NCI-H446 (cell line): ENCODE measurements around the gene RAI1.
A peak's percentile ranks its signal among the peaks of the same experiment; 100 is the strongest.

Experiments
- DNase-seq, 2 experiments: peaks; one replicate each; lab custom pipeline; 2025; lab: John Stamatoyannopoulos, UW

The RAI1 gene

DNA sequence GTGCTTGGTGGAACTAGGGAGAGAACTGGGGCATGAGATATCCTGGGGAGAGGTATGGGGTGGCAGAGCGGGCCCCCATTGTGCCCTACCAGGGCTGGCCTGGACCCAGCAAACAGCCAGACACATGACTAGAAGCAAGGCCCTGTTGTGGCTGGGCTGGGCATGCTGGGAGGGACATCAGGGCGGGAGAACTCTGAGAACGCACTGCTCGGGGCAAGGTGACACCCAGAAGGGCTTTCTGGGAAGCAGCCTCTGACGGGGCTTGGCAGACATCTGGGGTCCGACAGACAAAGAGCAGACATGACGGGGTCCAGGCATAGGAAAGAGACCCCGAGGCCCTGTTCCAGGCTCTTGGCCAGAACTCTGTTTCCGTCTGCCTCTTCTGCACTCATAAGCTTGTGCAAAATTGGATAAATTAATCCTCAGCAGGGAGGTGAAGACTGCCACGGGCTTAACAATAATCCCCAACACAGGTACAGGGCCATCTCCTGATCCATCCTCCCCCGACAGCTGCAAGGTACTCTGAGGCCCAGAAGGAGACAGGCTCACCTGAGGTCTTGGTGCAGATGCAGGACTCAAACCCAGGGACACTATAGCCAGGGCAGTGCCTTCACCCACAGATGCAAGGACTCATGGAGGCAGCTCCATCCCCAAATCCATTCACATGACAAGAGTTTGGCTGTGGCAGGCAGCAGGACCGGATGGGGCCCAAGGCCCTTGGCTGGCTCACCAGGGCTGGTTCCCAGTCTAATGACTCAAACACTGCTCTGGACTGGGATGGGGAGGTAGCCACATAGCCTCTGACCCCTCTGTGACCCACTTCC, 150.2 kb downstream of the RAI1 start:
- no peak for DNase-seq

GRCh38 chr17:17832032-17832363, 150.7 kb downstream of the RAI1 start:
- DNase-seq, result no peak

GRCh38 chr17:17833658-17834357, 152.6 kb downstream of the RAI1 start:
- DNase-seq, result no peak

DNA sequence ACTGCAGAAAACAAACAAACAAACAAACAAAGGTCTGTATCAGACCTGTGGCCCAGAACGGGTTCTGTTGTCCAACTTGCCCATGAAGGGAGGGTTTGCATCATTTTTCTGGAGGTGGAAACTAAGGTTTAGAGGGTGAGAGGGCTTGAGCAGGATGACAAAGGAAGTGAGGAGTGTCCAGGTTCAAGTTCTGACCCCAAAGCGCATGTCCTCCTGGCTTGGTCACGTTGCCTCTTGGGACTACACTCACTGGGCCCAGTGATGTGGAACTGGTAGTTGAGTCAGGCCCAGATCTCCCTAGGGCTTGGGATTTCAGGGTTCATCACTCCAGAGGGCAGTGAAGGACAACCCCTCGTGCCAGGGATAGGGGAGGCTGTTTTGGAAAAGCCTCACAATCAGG, 153.7 kb downstream of the RAI1 start:
- no peak for DNase-seq

DNA sequence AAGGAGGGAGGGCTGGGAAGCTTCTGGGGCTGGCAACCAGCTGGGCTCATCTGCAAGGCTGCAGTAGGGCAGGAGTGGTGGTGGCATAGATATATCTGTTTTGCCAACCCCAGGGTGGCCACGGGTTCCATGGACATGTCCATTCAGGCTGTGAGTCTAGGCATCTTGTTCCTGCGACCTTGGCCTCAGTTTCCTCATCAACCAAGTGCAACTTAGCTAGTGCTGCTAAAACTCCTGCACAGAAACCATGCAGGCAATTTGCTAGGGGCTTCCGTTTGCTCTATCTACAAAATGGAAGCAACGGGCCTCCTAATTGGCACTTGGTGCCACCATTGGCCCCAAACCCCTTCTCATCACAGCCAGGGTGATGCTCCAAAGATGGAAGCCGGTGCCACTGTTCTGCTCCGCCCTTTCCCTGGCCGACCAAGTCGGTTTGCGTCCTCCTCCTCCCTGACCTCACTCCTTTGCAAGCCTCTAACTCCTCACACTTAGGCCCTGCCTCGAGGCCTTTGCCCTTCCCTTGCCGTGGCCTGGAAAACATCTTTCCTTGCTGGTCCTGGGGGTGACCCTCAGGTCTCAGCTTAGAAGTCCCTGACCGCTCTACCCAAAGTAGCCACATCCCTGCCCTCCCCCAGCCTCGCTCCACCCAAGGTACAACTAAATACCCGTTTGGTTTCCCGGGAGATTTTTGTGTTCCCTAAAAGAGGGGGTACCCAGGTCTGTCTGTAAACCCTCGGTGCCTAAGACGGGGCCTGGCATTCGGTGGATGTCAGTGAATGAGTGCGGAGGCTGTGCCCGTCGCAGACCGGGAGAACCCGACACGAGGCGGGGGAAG, 154.4 kb downstream of the RAI1 start:
- DNase-seq, result no peak

DNA sequence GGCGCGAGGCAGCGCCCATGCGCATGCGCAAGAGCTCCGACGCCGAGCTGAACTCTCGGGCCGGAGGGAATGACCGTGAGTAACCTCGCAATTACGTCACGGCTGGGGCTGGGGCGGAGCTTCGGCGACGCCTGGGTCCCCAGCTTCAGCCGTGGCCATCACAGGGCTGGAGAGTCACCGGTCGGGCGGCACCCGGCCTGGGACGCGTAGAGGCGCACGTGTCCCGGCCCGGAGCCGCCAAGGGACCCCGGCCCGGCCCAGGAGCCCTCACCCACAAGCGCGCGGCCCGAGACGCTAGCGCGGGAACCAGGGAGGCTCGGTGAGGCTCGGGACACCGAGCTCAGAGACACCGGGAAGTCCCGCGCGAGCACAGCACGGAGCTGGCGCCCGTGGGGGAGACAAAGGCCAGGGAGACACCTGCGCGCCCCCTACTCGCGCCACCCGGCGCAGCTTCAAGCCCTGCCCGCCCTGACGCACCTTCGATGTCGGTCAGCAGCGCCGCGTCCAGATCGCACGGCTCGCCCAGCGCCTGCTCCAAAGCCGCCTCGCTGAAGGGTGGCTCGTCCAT, 155.1 kb downstream of the RAI1 start:
- peak; percentile 94 to 98 for DNase-seq

- DNase-seq, result peak in 1 of 2 experiments; percentile 40
Measured at GRCh38 chr17:17836818-17837379, 155.6 kb downstream of the RAI1 start, which contains the start of gene SREBF1. Gene SREBF1, minus strand, starts transcription at chr17:17836986. Its CDS starts 169 bp downstream, at chr17:17836817.

- DNase-seq, result no peak
Measured at GRCh38 chr17:17837380-17837821, 156.1 kb downstream of the RAI1 start.

DNA sequence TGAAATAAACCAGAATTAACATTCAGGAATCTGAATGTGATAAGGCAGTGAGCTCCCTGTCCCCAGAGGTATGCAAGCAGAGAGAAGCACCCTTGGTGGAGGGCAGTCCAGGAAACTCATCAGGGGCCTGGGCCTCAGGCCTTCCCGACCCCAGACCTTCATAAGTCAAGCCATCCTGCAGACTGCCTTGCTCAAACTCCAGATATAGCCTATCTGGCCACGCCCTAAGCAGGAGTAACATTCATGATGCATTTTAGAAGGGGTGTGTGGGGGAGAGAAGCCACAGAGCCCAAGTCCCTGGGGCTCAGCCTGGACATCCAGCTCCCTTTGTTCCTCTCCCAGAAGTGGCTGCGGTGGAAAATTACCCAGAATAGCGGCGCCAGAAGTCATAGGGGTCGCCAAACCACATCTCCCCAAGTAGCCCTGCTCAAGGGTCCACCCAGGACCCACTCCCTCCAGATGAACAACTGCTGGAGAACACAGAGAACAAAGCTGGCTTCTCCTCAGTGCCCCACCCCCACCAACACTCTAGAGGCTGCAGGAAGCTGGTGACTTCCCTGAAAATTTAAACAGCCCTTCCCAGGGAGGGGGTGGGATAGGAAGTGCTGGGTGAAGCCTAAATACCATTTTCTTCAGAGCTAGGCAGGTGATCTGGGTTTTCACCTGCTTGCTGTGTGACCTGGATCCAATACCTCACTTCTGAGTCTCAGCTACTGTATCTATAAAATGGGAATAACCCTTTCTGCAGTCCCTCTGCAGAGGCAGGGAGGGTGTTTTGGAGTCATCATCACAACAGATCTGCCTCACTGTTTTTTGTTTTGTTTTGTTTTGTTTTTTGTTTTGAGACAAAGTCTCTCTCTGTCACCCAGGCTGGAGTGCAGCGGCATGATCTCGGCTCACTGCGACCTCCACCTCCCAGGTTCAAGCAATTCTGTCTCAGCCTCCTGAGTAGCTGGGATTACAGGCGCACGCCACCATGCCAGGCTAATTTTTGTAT, 157.0 kb downstream of the RAI1 start:
- DNase-seq, result no peak

- peak; percentile 45 to 91 for DNase-seq
Measured at GRCh38 chr17:17839791-17840707, 158.8 kb downstream of the RAI1 start.

GRCh38 chr17:17840751-17841591, 159.7 kb downstream of the RAI1 start:
- peak in 1 of 2 experiments; percentile 29 for DNase-seq

- no peak for DNase-seq
Measured at GRCh38 chr17:17841601-17842025, 160.4 kb downstream of the RAI1 start.

GRCh38 chr17:17842111-17842876, 161.0 kb downstream of the RAI1 start:
- no peak for DNase-seq

GRCh38 chr17:17843096-17843495, 161.8 kb downstream of the RAI1 start:
- no peak for DNase-seq

DNA sequence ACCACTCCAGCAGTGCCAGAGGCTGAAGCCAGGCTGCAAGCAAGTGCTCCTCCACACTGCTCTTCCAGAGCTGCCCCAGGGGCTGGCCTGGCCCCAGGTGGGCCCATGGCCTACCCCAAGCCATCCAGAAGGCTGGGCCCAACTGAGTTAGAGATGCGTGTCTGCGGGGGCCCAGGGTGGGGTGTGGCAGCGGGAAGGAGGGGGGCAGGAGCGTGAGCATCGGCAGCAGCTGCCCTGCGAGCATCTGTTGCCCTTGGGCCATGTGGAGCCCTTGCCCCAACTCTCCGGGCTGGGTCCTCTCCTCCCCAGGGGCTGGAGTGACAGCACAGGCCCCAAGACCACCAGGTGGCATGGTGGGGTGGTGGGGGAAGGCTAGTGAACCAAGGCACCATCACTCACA, 162.8 kb downstream of the RAI1 start:
- no peak for DNase-seq

GRCh38 chr17:17844500-17844899, 163.2 kb downstream of the RAI1 start:
- no peak for DNase-seq

GRCh38 chr17:17845046-17845775, 164.0 kb downstream of the RAI1 start:
- no peak for DNase-seq
